Mucosa of stomach (tissue), 1 donor: Measurements from ENCODE around the gene HCK.

Source experiments
- H3K27me3 ChIP-seq: one replicate; pipeline ENCODE4 v1.7.0; 2013; ENCODE audit warnings: mild to moderate bottlenecking, low read length; ENCODE audit not compliant: control insufficient read depth, insufficient read depth
- H3K36me3 ChIP-seq: one replicate; pipeline ENCODE4 v1.7.0; 2013; ENCODE audit warnings: low read length; ENCODE audit not compliant: control insufficient read depth, insufficient read depth
- H3K4me1 ChIP-seq: one replicate; pipeline ENCODE4 v1.7.0; 2013; ENCODE audit warnings: mild to moderate bottlenecking, low read length; ENCODE audit not compliant: control insufficient read depth, insufficient read depth
- H3K4me3 ChIP-seq: one replicate; pipeline ENCODE4 v1.7.0; 2013; ENCODE audit warnings: low read length
- H3K9ac ChIP-seq: one replicate; pipeline ENCODE4 v1.7.0; 2013; ENCODE audit warnings: mild to moderate bottlenecking, low read length, moderate library complexity
- H3K9me3 ChIP-seq: one replicate; pipeline ENCODE4 v1.7.0; 2013; ENCODE audit warnings: mild to moderate bottlenecking, low read length, moderate library complexity; ENCODE audit not compliant: control insufficient read depth
- donor health status: Pancreatic carcinoma.

HCK gene

DNA sequence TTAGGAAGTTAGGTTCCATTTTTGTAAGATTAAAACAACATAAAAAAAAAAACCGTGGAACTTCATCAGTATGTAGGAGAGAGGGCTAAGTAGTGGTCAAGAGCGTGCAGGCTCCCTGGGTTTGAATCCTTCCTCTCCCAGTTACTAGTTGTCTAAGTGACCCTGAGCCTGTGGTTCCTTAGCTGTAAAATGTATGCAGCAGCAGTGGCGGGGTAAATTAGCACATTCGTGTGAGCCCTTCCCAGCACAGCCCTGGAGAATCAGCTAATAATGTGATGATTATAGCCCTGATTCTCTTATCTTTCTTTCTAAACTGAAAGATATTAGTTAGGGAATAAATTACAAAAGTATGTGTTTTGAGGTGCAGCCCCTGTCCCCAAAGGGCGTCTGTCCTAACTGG, 90.0 kb downstream of the HCK start:
- Histone ChIP-seq H3K27me3 (no peaks in the 10 kb centered on the region), H3K36me3 (peaks cover 25% of the 10 kb centered on the region), H3K9me3 (no peaks in the 10 kb centered on the region), H3K4me1 (no peaks in the 10 kb centered on the region), H3K9ac (no peak overlapping the region), H3K4me3 (no peak overlapping the region)

- Histone ChIP-seq H3K4me3 (no peak overlapping the region), H3K9me3 (no peaks in the 10 kb centered on the region), H3K27me3 (no peaks in the 10 kb centered on the region), H3K4me1 (no peaks in the 10 kb centered on the region), H3K9ac (no peak overlapping the region), H3K36me3 (peaks cover 25% of the 10 kb centered on the region)
Measured at GRCh38 chr20:32142991-32143390, 90.9 kb downstream of the HCK start.

DNA sequence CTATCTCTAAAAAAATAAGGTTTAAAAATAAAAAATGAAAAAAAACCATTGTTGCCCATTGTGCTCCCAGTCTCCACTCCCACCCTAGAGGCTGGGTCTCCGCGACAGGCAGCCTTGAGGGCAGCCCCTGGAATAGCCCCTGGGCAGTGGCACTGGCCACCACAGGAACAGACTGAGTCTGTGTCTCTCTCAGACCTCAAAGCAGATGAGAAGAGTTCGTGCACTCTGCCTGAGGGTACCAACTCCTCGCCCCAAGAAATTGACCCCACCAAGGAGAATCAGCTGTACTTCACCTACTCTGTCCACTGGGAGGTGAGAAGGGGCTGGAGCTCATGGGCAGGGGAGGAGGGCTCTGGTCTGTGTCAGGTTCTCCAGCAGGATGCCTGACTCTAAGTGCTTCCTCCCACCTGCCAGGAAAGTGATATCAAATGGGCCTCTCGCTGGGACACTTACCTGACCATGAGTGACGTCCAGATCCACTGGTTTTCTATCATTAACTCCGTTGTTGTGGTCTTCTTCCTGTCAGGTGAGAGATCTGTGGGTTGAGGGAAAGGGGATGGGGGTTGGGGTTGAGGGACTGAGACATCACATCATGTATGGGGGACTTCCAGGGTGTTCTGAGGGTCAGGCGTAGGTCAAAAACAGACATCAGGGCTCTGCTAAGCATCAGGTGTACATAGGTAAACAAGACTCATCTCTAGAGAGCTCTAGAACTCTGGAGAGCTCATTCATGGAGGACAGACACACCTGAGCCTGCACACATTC, 93.0 kb downstream of the HCK start:
- Histone ChIP-seq H3K27me3 (no peaks in the 10 kb centered on the region), H3K9me3 (no peaks in the 10 kb centered on the region), H3K36me3 (peaks cover 32% of the 10 kb centered on the region)

DNA sequence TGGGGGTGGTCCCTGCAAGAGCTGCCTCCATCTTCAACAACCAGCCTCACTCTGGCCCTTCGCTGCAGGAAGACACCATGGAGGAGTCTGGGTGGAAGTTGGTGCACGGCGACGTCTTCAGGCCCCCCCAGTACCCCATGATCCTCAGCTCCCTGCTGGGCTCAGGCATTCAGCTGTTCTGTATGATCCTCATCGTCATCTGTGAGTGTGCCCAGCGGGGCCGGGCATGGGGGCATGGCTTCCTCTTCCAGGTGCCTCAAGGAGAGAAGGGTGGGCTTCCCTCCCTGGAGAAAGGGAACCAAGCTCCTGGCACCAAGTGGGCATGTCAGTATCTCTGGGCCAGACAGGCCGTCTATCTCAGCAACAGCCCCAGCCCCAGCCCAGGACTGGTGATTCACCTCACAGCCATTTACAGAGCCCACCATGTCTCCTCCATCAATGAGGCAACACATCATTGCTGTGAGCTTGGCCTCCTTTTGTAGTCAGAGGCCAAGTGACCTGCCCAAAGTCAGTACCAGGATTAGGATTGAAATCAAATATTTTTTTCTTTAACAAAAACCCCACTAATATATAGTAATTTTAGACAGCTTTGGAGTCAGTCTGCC, 97.6 kb downstream of the HCK start:
- Histone ChIP-seq H3K9me3 (no peaks in the 10 kb centered on the region), H3K4me1 (peaks cover 7% of the 10 kb centered on the region), H3K36me3 (peaks cover 22% of the 10 kb centered on the region), H3K27me3 (no peaks in the 10 kb centered on the region), H3K4me3 (no peak overlapping the region), H3K9ac (no peak overlapping the region)

More for the DNA sequence above, 93.0 kb downstream of the HCK start:
- Histone ChIP-seq H3K9ac (no peak overlapping the region), H3K4me1 (no peaks in the 10 kb centered on the region), H3K4me3 (no peak overlapping the region)

DNA sequence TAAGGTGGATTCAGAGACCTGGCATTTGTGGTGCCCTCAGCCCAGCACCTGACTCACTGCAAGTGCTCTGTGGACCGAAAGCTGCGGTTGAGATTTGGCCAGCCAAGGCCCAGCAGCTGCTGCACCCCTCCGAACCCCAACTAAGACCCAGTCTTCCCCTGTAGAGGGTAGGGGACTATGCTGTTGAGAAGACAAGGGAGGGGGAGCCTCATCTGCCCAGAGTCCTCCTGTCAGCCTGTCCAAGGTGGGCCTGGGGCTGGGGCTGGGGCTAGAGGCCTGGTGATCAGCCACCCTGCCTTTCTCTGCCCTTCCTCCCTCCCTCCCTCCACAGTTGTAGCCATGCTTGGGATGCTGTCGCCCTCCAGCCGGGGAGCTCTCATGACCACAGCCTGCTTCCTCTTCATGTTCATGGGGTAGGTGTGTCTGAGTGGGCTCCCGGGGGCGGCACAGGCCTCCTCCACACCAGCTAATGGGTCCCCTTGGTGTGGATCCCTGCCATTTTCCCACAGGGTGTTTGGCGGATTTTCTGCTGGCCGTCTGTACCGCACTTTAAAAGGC, 98.3 kb downstream of the HCK start:
- peaks cover 14% of the 10 kb centered on the region for H3K4me1 ChIP-seq
- H3K4me3 ChIP-seq = no peak overlapping the region
- H3K9me3 ChIP-seq = no peaks in the 10 kb centered on the region
- no peaks in the 10 kb centered on the region for H3K27me3 ChIP-seq
- H3K9ac ChIP-seq = no peak overlapping the region
- H3K36me3 ChIP-seq = peaks cover 15% of the 10 kb centered on the region
